GM18505 (cell line): Measurements from ENCODE around the gene PAX8.
A peak's percentile ranks its signal among the peaks of the same experiment; 100 is the strongest.

Experiments used
- ATAC-seq: cut with Tn5 transposase; IDR thresholded peaks from one replicate; pipeline ENCODE4 v1.9.1; 2021; ENCODE audit not compliant: unreplicated experiment
- POLR2A ChIP-seq: IDR thresholded peaks from 4 replicates; pipeline ENCODE4 v1.6.1; 2011; ENCODE audit warnings: borderline replicate concordance; ENCODE audit not compliant: insufficient read depth, insufficient read length; ENCODE audit errors: extremely low read depth

The PAX8 gene

GRCh38 chr2:113198048-113198789 lies 80.5 kb downstream of the PAX8 start:
- no peak for ATAC-seq
- TF ChIP-seq POLR2A = no peak

GRCh38 chr2:113197347-113198047 lies 81.2 kb downstream of the PAX8 start:
- no peak for ATAC-seq
- TF ChIP-seq POLR2A = peak; percentile 14

- no peak for ATAC-seq
- TF ChIP-seq POLR2A = no peak
Observed at GRCh38 chr2:113196839-113197238, 81.9 kb downstream of the PAX8 start.

GRCh38 chr2:113195923-113196501 lies 82.7 kb downstream of the PAX8 start:
- no peak for TF ChIP-seq POLR2A
- no peak for ATAC-seq

- no peak for TF ChIP-seq POLR2A
- no peak for ATAC-seq
Observed at GRCh38 chr2:113192459-113193100, 86.1 kb downstream of the PAX8 start.

GRCh38 chr2:113190871-113191270 lies 87.8 kb downstream of the PAX8 start:
- TF ChIP-seq POLR2A = no peak
- no peak for ATAC-seq

- TF ChIP-seq POLR2A = no peak
- no peak for ATAC-seq
Observed at GRCh38 chr2:113187771-113188170, 91.0 kb downstream of the PAX8 start.

GRCh38 chr2:113186433-113186796 lies 92.3 kb downstream of the PAX8 start:
- TF ChIP-seq POLR2A = no peak
- no peak for ATAC-seq

GRCh38 chr2:113185664-113186432 lies 92.9 kb downstream of the PAX8 start:
- TF ChIP-seq POLR2A = no peak
- no peak for ATAC-seq

GRCh38 chr2:113184531-113185230 lies 94.0 kb downstream of the PAX8 start:
- TF ChIP-seq POLR2A = no peak
- ATAC-seq = no peak

- no peak for ATAC-seq
- TF ChIP-seq POLR2A = no peak
Observed at GRCh38 chr2:113183703-113184102, 95.0 kb downstream of the PAX8 start.

- peak; percentile 14 for TF ChIP-seq POLR2A
- ATAC-seq = no peak
Observed at GRCh38 chr2:113183264-113183663, 95.5 kb downstream of the PAX8 start.
